HG03354 (cell line): Measurements from ENCODE around the gene RGS16.
A peak's percentile ranks its signal among the peaks of the same experiment; 100 is the strongest.

Experiments used
- ATAC-seq: cut with Tn5 transposase; IDR thresholded peaks from one replicate; pipeline ENCODE4 v1.9.1; 2021; ENCODE audit warnings: mild to moderate bottlenecking; ENCODE audit not compliant: unreplicated experiment, poor library complexity, severe bottlenecking

Gene RGS16

GRCh38 chr1:182611787-182612186 lies 7.6 kb upstream of the RGS16 start:
- ATAC-seq = no peak

GRCh38 chr1:182611326-182611725 lies 7.1 kb upstream of the RGS16 start:
- no peak for ATAC-seq

GRCh38 chr1:182610606-182611194 lies 6.5 kb upstream of the RGS16 start:
- ATAC-seq = no peak

- no peak for ATAC-seq
Measured at GRCh38 chr1:182608845-182609610, 4.8 kb upstream of the RGS16 start.

GRCh38 chr1:182608236-182608635 lies 4.0 kb upstream of the RGS16 start:
- ATAC-seq = no peak

- no peak for ATAC-seq
Measured at GRCh38 chr1:182607566-182607965, 3.4 kb upstream of the RGS16 start.

GRCh38 chr1:182603646-182604174 lies 479 bp downstream of the RGS16 start:
- ATAC-seq = peak; percentile 17

- no peak for ATAC-seq
Measured at GRCh38 chr1:182602935-182603645, 1.1 kb downstream of the RGS16 start.

- ATAC-seq = no peak
Measured at GRCh38 chr1:182601913-182602312, 2.3 kb downstream of the RGS16 start.

- ATAC-seq = no peak
Measured at GRCh38 chr1:182601416-182601786, 2.8 kb downstream of the RGS16 start.

GRCh38 chr1:182600745-182601415 lies 3.3 kb downstream of the RGS16 start:
- ATAC-seq = no peak

GRCh38 chr1:182600036-182600713 lies 4.0 kb downstream of the RGS16 start:
- no peak for ATAC-seq

- no peak for ATAC-seq
Measured at GRCh38 chr1:182599339-182599738, 4.8 kb downstream of the RGS16 start.

- ATAC-seq = no peak
Measured at GRCh38 chr1:182598296-182598695, 5.9 kb downstream of the RGS16 start.

- no peak for ATAC-seq
Measured at GRCh38 chr1:182596934-182597333, 7.3 kb downstream of the RGS16 start.

GRCh38 chr1:182595641-182596240 lies 8.4 kb downstream of the RGS16 start:
- ATAC-seq = no peak

- no peak for ATAC-seq
Measured at GRCh38 chr1:182589931-182590330, 14.3 kb downstream of the RGS16 start.

- ATAC-seq = no peak
Measured at GRCh38 chr1:182589520-182589919, 14.7 kb downstream of the RGS16 start.
